Frontal cortex (tissue), 4 donors: Measurements from ENCODE around the gene COG8. TPM values are rescaled to one million over a fixed set of nuclear protein-coding genes. Genes with fewer than 3 reads are reported as not detected.
"Not testable (repeated sequence)": the region's sequence is repeated elsewhere in the genome, so short reads cannot be mapped to it uniquely, and the experiment has no call there.

Experiments
- DNase-seq, 2 donors: peaks; one replicate each; pipeline ENCODE4 v3.0.0; 2012; ENCODE audit warnings: low spot score in 2 of 2
- FAIRE-seq: peaks from 2 replicates; lab custom pipeline; 2012; peaks lifted over from hg19 to GRCh38; lab: Jason Lieb, UNC
- total RNA-seq: library from RNA; depleted of rRNA; stranded (reverse); fragments of >200 nt; gene quantifications from one replicate; pipeline ENCODE4 v1.2.3, GENCODE V29; 2014
- donor health status: control.
- donor health status: control.
- donor health status: control.

The COG8 gene
- total RNA-seq, 1 donor from 2014 or later, result 41.6 TPM

GRCh38 chr16:69298261-69298660 lies 41.1 kb downstream of the COG8 start:
- DNase-seq (no peak), FAIRE-seq (no peak)

GRCh38 chr16:69296771-69297170 lies 42.6 kb downstream of the COG8 start:
- FAIRE-seq, DNase-seq: not testable (repeated sequence)

- DNase-seq (no peak), FAIRE-seq (no peak)
Measured at GRCh38 chr16:69294051-69294450, 45.3 kb downstream of the COG8 start.

- no peak for FAIRE-seq
Measured at GRCh38 chr16:69293401-69293800, 46.0 kb downstream of the COG8 start.

GRCh38 chr16:69291657-69292056 lies 47.7 kb downstream of the COG8 start:
- not testable (repeated sequence) for FAIRE-seq, DNase-seq

More at GRCh38 chr16:69293401-69293800, 46.0 kb downstream of the COG8 start:
- no peak for DNase-seq

GRCh38 chr16:69286941-69287713 lies 52.2 kb downstream of the COG8 start:
- FAIRE-seq (peak; percentile 96), DNase-seq (peak in 1 of 2 donors; percentile 22)

GRCh38 chr16:69285240-69285639 lies 54.1 kb downstream of the COG8 start:
- DNase-seq (no peak), FAIRE-seq (no peak)

- DNase-seq (no peak), FAIRE-seq (no peak)
Measured at GRCh38 chr16:69283851-69284250, 55.5 kb downstream of the COG8 start.

- FAIRE-seq, result no peak
- no peak for DNase-seq
Measured at GRCh38 chr16:69277413-69277812, 62.0 kb downstream of the COG8 start.

Other genes starting within 250 kb of the COG8 start
- 4.9 TPM for gene HAS3, start 233.9 kb downstream of the COG8 start, total RNA-seq
- gene CHTF8, start 207.0 kb downstream of the COG8 start, total RNA-seq, result 26.5 TPM
- gene UTP4, start 206.9 kb downstream of the COG8 start, total RNA-seq, result 39.1 TPM
- 12.2 TPM for gene SNTB2, start 152.4 kb downstream of the COG8 start, total RNA-seq
- gene VPS4A, start 28.2 kb downstream of the COG8 start, total RNA-seq, result 40.8 TPM
- gene PDF, start 9.0 kb downstream of the COG8 start, total RNA-seq, result 6.1 TPM
- gene NIP7, start 208 bp upstream of the COG8 start, total RNA-seq, result 13.0 TPM
- not detected for gene TMED6, start 12.2 kb upstream of the COG8 start, total RNA-seq
- 110 TPM for gene TERF2, start 46.4 kb upstream of the COG8 start, total RNA-seq
- gene CYB5B, start 85.1 kb upstream of the COG8 start, total RNA-seq, result 49.3 TPM
- 14.7 TPM for gene NFAT5, start 226.4 kb upstream of the COG8 start, total RNA-seq